ENCODE data around the gene STUB1.

DNA sequence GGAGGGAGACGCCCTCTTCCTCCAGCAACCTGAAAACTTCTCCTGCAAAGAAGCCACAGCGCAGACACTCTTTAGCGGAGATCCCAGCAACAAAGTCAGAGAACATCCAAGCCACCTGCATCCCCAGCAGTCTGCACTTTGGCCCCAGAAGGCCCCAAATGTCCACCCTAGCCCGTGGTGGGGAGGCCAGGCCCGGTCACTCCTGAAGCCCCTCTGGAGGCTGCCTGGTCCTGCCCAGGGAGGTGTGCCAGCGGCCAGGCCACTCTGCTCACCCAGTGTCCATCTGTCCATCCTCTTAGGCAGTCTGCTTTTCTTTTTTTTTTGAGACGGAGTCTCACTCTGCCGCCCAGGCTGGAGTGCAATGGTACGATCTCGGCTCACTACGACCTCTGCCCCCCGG lies 52.1 kb downstream of the STUB1 start:
- TF ChIP-seq, protein P1, sequence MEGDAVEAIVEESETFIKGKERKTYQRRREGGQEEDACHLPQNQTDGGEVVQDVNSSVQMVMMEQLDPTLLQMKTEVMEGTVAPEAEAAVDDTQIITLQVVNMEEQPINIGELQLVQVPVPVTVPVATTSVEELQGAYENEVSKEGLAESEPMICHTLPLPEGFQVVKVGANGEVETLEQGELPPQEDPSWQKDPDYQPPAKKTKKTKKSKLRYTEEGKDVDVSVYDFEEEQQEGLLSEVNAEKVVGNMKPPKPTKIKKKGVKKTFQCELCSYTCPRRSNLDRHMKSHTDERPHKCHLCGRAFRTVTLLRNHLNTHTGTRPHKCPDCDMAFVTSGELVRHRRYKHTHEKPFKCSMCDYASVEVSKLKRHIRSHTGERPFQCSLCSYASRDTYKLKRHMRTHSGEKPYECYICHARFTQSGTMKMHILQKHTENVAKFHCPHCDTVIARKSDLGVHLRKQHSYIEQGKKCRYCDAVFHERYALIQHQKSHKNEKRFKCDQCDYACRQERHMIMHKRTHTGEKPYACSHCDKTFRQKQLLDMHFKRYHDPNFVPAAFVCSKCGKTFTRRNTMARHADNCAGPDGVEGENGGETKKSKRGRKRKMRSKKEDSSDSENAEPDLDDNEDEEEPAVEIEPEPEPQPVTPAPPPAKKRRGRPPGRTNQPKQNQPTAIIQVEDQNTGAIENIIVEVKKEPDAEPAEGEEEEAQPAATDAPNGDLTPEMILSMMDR (IDR thresholded peaks at IDR 0.05; ENCODE audit: low read length): no peak
- no peak for TF ChIP-seq EZH2 (optimal IDR thresholded peaks at IDR 0.05; ENCODE audit: low read depth, low read length)

Measured in MM.1S (cell line).